ENCODE results near the gene DUSP7.
"Not testable (repeated sequence)": the region's sequence is repeated elsewhere in the genome, so short reads cannot be mapped to it uniquely, and the experiment has no call there.

Gene DUSP7

GRCh38 chr3:52034651-52035050, 21.7 kb downstream of the DUSP7 start:
- no peaks in the 10 kb centered on the region for H3K9me2 ChIP-seq (replicated peaks; ENCODE audit: insufficient read depth, low read length)
- H3K27me3 ChIP-seq (ENCODE audit: low read length) = no peaks in the 10 kb centered on the region
- no peak overlapping the region for H3K27ac ChIP-seq (ENCODE audit: low read depth, low read length)
- TF ChIP-seq EZH2phosphoT487 (conservative IDR thresholded peaks at IDR 0.05; ENCODE audit: low read length) = no peak
- TF ChIP-seq CTCF (IDR thresholded peaks at IDR 0.05; ENCODE audit: insufficient read depth, low read length, poor library complexity, severe bottlenecking) = no peak
- H3K4me2 ChIP-seq (ENCODE audit: low read depth, low read length, poor library complexity, severe bottlenecking) = no peak overlapping the region
- no peaks in the 10 kb centered on the region for H3K9me3 ChIP-seq (ENCODE audit: insufficient read depth, low read length)
- no peaks in the 10 kb centered on the region for H3K79me2 ChIP-seq (ENCODE audit: insufficient read depth, low read length)
- no peaks in the 10 kb centered on the region for H4K20me1 ChIP-seq (ENCODE audit: low read depth, low read length)
- H3K36me3 ChIP-seq (ENCODE audit: low read length) = no peaks in the 10 kb centered on the region
- no peak overlapping the region for H3K4me3 ChIP-seq (ENCODE audit: insufficient read depth, low read length, poor library complexity, severe bottlenecking)
- H2AFZ ChIP-seq (ENCODE audit: low read depth, low read length, severe bottlenecking) = no peak overlapping the region
- H3F3A ChIP-seq (ENCODE audit: insufficient read depth) = no peaks in the 10 kb centered on the region
- H3K9ac ChIP-seq (ENCODE audit: low read length) = no peak overlapping the region

- TF ChIP-seq CTCF (IDR thresholded peaks at IDR 0.05; ENCODE audit: insufficient read depth, low read length, poor library complexity, severe bottlenecking) (no peak), EZH2phosphoT487 (conservative IDR thresholded peaks at IDR 0.05; ENCODE audit: low read length) (no peak)
- H3K4me2 ChIP-seq (ENCODE audit: low read depth, low read length, poor library complexity, severe bottlenecking) = no peak overlapping the region
- no peak overlapping the region for H2AFZ ChIP-seq (ENCODE audit: low read depth, low read length, severe bottlenecking)
- no peak overlapping the region for H3K4me3 ChIP-seq (ENCODE audit: insufficient read depth, low read length, poor library complexity, severe bottlenecking)
- H4K20me1 ChIP-seq (ENCODE audit: low read depth, low read length) = no peaks in the 10 kb centered on the region
- no peak overlapping the region for H3K27ac ChIP-seq (ENCODE audit: low read depth, low read length)
- H3K27me3 ChIP-seq (ENCODE audit: low read length) = no peaks in the 10 kb centered on the region
- no peaks in the 10 kb centered on the region for H3K36me3 ChIP-seq (ENCODE audit: low read length)
- H3K9ac ChIP-seq (ENCODE audit: low read length) = no peak overlapping the region
- H3K9me3 ChIP-seq (ENCODE audit: insufficient read depth, low read length) = no peaks in the 10 kb centered on the region
- H3K9me2 ChIP-seq (replicated peaks; ENCODE audit: insufficient read depth, low read length) = no peaks in the 10 kb centered on the region
- H3F3A ChIP-seq (ENCODE audit: insufficient read depth) = no peaks in the 10 kb centered on the region
- no peaks in the 10 kb centered on the region for H3K79me2 ChIP-seq (ENCODE audit: insufficient read depth, low read length)
Measured at GRCh38 chr3:52034212-52034611, 22.2 kb downstream of the DUSP7 start.

- H3K9me3 ChIP-seq (ENCODE audit: insufficient read depth, low read length); H3K36me3 ChIP-seq (ENCODE audit: low read length); H3K79me2 ChIP-seq (ENCODE audit: insufficient read depth, low read length); H3K27me3 ChIP-seq (ENCODE audit: low read length); H3K4me2 ChIP-seq (ENCODE audit: low read depth, low read length, poor library complexity, severe bottlenecking); H3K9ac ChIP-seq (ENCODE audit: low read length); H4K20me1 ChIP-seq (ENCODE audit: low read depth, low read length); H3K27ac ChIP-seq (ENCODE audit: low read depth, low read length); H3K9me2 ChIP-seq (replicated peaks; ENCODE audit: insufficient read depth, low read length); H2AFZ ChIP-seq (ENCODE audit: low read depth, low read length, severe bottlenecking); H3F3A ChIP-seq (ENCODE audit: insufficient read depth); H3K4me3 ChIP-seq (ENCODE audit: insufficient read depth, low read length, poor library complexity, severe bottlenecking): not testable (repeated sequence)
Measured at GRCh38 chr3:52033748-52034147, 22.6 kb downstream of the DUSP7 start.

GRCh38 chr3:52032702-52033408, 23.5 kb downstream of the DUSP7 start:
- Histone ChIP-seq H3K9me2 (replicated peaks; ENCODE audit: insufficient read depth, low read length) (no peaks in the 10 kb centered on the region), H3K79me2 (ENCODE audit: insufficient read depth, low read length) (no peaks in the 10 kb centered on the region), H3K4me2 (ENCODE audit: low read depth, low read length, poor library complexity, severe bottlenecking) (no peak overlapping the region), H3K27ac (ENCODE audit: low read depth, low read length) (no peak overlapping the region), H2AFZ (ENCODE audit: low read depth, low read length, severe bottlenecking) (no peak overlapping the region), H3K27me3 (ENCODE audit: low read length) (no peaks in the 10 kb centered on the region), H4K20me1 (ENCODE audit: low read depth, low read length) (no peaks in the 10 kb centered on the region), H3K9ac (ENCODE audit: low read length) (no peak overlapping the region), H3K9me3 (ENCODE audit: insufficient read depth, low read length) (no peaks in the 10 kb centered on the region), H3K4me3 (ENCODE audit: insufficient read depth, low read length, poor library complexity, severe bottlenecking) (no peak overlapping the region), H3F3A (ENCODE audit: insufficient read depth) (no peaks in the 10 kb centered on the region), H3K36me3 (ENCODE audit: low read length) (no peaks in the 10 kb centered on the region)
- TF ChIP-seq CTCF (IDR thresholded peaks at IDR 0.05; ENCODE audit: insufficient read depth, low read length, poor library complexity, severe bottlenecking) (no peak), EZH2phosphoT487 (conservative IDR thresholded peaks at IDR 0.05; ENCODE audit: low read length) (no peak)

Measured in SU-DHL-6 (cell line).